Effector memory CD8-positive, alpha-beta T cell (primary cell): Measurements from ENCODE around the gene CSGALNACT2.
"Not testable (repeated sequence)": the region's sequence is repeated elsewhere in the genome, so short reads cannot be mapped to it uniquely, and the experiment has no call there.

ENCODE experiments used
- ATAC-seq: fragments of 150-1000 bp; cut with Tn5 transposase; replicated peaks from 2 replicates; pipeline ENCODE4 v1.10.0; 2021; ENCODE audit warnings: mild to moderate bottlenecking, moderate library complexity
- DNase-seq, 3 experiments: peaks; one replicate each; pipeline ENCODE4 v3.0.0; 2021
- H3K27ac Mint-ChIP-seq, 2 donors: one replicate each; pipeline ENCODE4 v1.8.0; 2022; ENCODE audit warnings: mild to moderate bottlenecking in 2 of 2, mixed read lengths in 2 of 2, moderate library complexity in 2 of 2
- H3K27me3 Mint-ChIP-seq, 2 donors: one replicate each; pipeline ENCODE4 v1.8.0; 2022; ENCODE audit warnings: mixed read lengths in 2 of 2
- H3K36me3 Mint-ChIP-seq: one replicate; pipeline ENCODE4 v1.8.0; 2022; ENCODE audit warnings: mild to moderate bottlenecking, moderate library complexity, mixed read lengths; ENCODE audit not compliant: insufficient read depth
- H3K4me1 Mint-ChIP-seq, 2 donors: one replicate each; pipeline ENCODE4 v1.8.0; 2022; ENCODE audit warnings: low read depth in 2 of 2, mixed read lengths in 2 of 2
- H3K4me3 Mint-ChIP-seq, 2 donors: one replicate each; pipeline ENCODE4 v1.8.0; 2022; ENCODE audit warnings: mild to moderate bottlenecking in 2 of 2, mixed read lengths in 2 of 2, moderate library complexity in 2 of 2
- H3K9me3 Mint-ChIP-seq, 2 donors: one replicate each; pipeline ENCODE4 v1.8.0; 2022; ENCODE audit warnings: mixed read lengths in 2 of 2

The CSGALNACT2 gene

DNA sequence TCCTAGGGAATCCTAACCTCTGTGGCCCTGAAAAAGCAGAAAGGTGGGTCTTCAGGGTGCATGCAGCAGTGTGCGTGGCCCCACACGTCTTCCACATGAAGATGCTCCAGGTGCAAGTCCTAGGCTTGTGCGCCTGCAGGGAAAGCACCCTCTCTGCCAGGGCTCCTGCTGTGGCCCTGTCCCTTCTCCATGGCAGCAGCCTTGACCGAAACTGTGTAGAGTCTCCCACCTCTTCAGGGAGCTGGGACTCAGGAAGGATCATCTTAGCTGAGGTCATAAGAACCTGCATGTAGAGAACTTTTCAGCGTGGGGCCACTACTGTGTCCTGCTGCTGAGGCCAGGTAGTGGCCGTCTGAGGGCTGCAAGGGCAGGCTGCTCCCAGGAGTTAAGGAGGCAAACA is 6.3 kb upstream of the CSGALNACT2 start:
- no peak for DNase-seq
- H3K9me3 Mint-ChIP-seq = no peaks in the 10 kb centered on the region
- no peak for ATAC-seq
- H3K27ac Mint-ChIP-seq = no peak overlapping the region
- peaks cover 19 to 36% of the 10 kb centered on the region in 2 donors for H3K4me1 Mint-ChIP-seq
- peaks cover 2% of the 10 kb centered on the region for H3K36me3 Mint-ChIP-seq
- H3K27me3 Mint-ChIP-seq = no peaks in the 10 kb centered on the region
- H3K4me3 Mint-ChIP-seq = no peak overlapping the region

- Mint-ChIP-seq H3K36me3 (peaks cover 15% of the 10 kb centered on the region), H3K27ac (no peak overlapping the region), H3K4me3 (no peak overlapping the region), H3K27me3 (no peaks in the 10 kb centered on the region), H3K4me1 (peaks cover 20 to 32% of the 10 kb centered on the region in 2 donors), H3K9me3 (no peaks in the 10 kb centered on the region)
- ATAC-seq = no peak
- DNase-seq = no peak
Observed at GRCh38 chr10:43132867-43133787, 5.1 kb upstream of the CSGALNACT2 start.

GRCh38 chr10:43134126-43134905 is 3.9 kb upstream of the CSGALNACT2 start:
- Mint-ChIP-seq H3K36me3 (peaks cover 22% of the 10 kb centered on the region), H3K27ac (no peak overlapping the region), H3K27me3 (no peaks in the 10 kb centered on the region), H3K4me1 (peaks cover 19 to 30% of the 10 kb centered on the region in 2 donors), H3K4me3 (no peak overlapping the region), H3K9me3 (no peaks in the 10 kb centered on the region)
- ATAC-seq = no peak
- no peak for DNase-seq

- H3K27ac Mint-ChIP-seq = peak overlapping the region in 1 of 2 donors; percentile 29
Observed at GRCh38 chr10:43135064-43135463, 3.2 kb upstream of the CSGALNACT2 start.

DNA sequence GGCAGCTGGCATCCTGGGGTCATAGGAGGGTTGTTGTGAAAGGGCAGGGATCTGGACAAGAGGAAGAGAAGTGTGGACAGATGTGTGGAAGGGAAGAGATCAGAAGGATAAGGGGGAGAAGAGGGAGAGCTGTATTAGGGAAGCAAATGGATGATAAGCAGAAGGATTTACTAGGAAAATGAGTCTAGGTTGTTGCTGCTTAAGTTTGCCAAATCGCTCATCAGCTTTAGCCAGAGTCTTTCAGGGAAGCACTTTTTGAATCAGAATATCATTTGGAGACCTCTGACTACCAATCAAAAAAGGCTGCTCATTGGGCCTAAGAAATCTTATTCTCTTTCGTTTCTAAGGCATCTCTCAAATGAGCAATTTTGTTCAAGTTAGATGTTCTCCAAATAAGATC is 2.6 kb upstream of the CSGALNACT2 start:
- Mint-ChIP-seq H3K9me3 (no peaks in the 10 kb centered on the region), H3K27ac (peak overlapping the region in 1 of 2 donors; percentile 29), H3K4me1 (peaks cover 30 to 38% of the 10 kb centered on the region in 2 donors), H3K27me3 (no peaks in the 10 kb centered on the region), H3K36me3 (peaks cover 29% of the 10 kb centered on the region), H3K4me3 (peak overlapping the region; percentile 93 to 96)
- ATAC-seq = no peak
- DNase-seq = no peak

More at GRCh38 chr10:43135064-43135463, 3.2 kb upstream of the CSGALNACT2 start:
- H3K27me3 Mint-ChIP-seq = no peaks in the 10 kb centered on the region
- ATAC-seq = no peak
- H3K9me3 Mint-ChIP-seq = no peaks in the 10 kb centered on the region
- no peak for DNase-seq
- peaks cover 24% of the 10 kb centered on the region for H3K36me3 Mint-ChIP-seq
- H3K4me3 Mint-ChIP-seq = no peak overlapping the region
- H3K4me1 Mint-ChIP-seq = peaks cover 25 to 33% of the 10 kb centered on the region in 2 donors

DNA sequence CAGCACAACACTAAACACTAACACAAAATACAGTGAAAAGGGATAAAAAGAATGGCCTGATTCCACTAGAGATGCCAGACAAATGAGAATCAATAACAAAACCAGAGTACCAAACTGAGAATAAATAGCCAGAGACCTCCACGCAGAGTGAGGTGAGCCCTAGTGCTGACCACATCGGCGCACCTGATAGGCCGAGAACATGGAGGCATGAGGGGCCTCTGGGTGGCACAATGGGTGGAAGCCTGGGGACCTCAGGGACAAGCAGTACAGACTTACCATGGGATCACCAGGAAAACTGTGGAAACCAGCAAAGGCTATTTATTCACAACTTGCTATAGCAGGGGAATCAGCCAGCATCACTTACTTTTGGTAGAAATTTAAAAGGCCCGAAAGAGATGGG is 1.8 kb upstream of the CSGALNACT2 start:
- DNase-seq (no peak), ATAC-seq (no peak)
- Mint-ChIP-seq H3K4me1 (peaks cover 33 to 42% of the 10 kb centered on the region in 2 donors), H3K36me3 (peaks cover 33% of the 10 kb centered on the region), H3K9me3 (no peaks in the 10 kb centered on the region), H3K4me3 (peak overlapping the region; percentile 93 to 96), H3K27ac (peak overlapping the region in 1 of 2 donors; percentile 29), H3K27me3 (no peaks in the 10 kb centered on the region)

- peaks cover 36 to 46% of the 10 kb centered on the region in 2 donors for H3K4me1 Mint-ChIP-seq
- DNase-seq (no peak), ATAC-seq (no peak)
- H3K36me3 Mint-ChIP-seq = peaks cover 36% of the 10 kb centered on the region
- H3K27ac Mint-ChIP-seq = peak overlapping the region; percentile 94 to 98
- peak overlapping the region; percentile 93 to 96 for H3K4me3 Mint-ChIP-seq
- no peaks in the 10 kb centered on the region for H3K9me3 Mint-ChIP-seq
- no peaks in the 10 kb centered on the region for H3K27me3 Mint-ChIP-seq
Observed at GRCh38 chr10:43136995-43137716, 1.1 kb upstream of the CSGALNACT2 start.

GRCh38 chr10:43137717-43138020 is 576 bp upstream of the CSGALNACT2 start:
- peak; percentile 27 for ATAC-seq
- peak overlapping the region; percentile 93 to 96 for H3K4me3 Mint-ChIP-seq
- DNase-seq = peak in 2 of 3 experiments; percentile 27
- no peaks in the 10 kb centered on the region for H3K27me3 Mint-ChIP-seq
- H3K4me1 Mint-ChIP-seq = peaks cover 41 to 51% of the 10 kb centered on the region in 2 donors
- peaks cover 36% of the 10 kb centered on the region for H3K36me3 Mint-ChIP-seq
- no peaks in the 10 kb centered on the region for H3K9me3 Mint-ChIP-seq
- peak overlapping the region; percentile 94 to 98 for H3K27ac Mint-ChIP-seq

- DNase-seq = peak; percentile 61 to 65 (median 64)
- Mint-ChIP-seq H3K9me3 (no peaks in the 10 kb centered on the region), H3K27me3 (no peaks in the 10 kb centered on the region), H3K4me3 (peak overlapping the region; percentile 93 to 96), H3K4me1 (peaks cover 47 to 53% of the 10 kb centered on the region in 2 donors), H3K27ac (peak overlapping the region; percentile 94 to 98), H3K36me3 (peaks cover 36% of the 10 kb centered on the region)
- peak; percentile 68 for ATAC-seq
Observed at GRCh38 chr10:43138757-43139241, 554 bp downstream of the CSGALNACT2 start.

DNA sequence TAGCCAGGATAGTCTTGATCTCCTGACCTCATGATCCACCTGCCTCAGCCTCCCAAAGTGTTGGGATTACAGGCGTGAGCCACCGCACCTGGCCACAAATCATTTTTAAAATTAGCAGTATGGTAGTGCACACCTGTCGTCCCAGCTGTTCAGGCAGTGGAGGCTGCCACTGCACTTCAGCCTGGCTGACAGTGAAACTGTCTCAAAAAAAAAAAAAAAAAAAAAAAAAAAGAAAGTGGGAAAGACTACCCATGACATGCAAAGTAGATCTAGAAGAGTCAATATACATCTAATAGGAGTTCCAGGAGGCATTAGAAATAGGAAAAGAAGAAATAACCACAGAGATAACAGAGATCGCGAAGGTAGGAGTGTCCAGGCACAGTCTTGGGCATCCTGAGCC is 3.2 kb downstream of the CSGALNACT2 start:
- H3K4me1 Mint-ChIP-seq = peaks cover 50 to 63% of the 10 kb centered on the region in 2 donors
- ATAC-seq (no peak), DNase-seq (no peak)
- peak overlapping the region; percentile 45 to 98 for H3K27ac Mint-ChIP-seq
- peaks cover 36% of the 10 kb centered on the region for H3K36me3 Mint-ChIP-seq
- no peaks in the 10 kb centered on the region for H3K27me3 Mint-ChIP-seq
- H3K9me3 Mint-ChIP-seq = no peaks in the 10 kb centered on the region
- H3K4me3 Mint-ChIP-seq = peak overlapping the region in 1 of 2 donors; percentile 51

GRCh38 chr10:43145311-43145710 is 7.1 kb downstream of the CSGALNACT2 start:
- DNase-seq = no peak
- no peak for ATAC-seq
- Mint-ChIP-seq H3K4me3 (no peak overlapping the region), H3K9me3 (peaks cover 0 to 2% of the 10 kb centered on the region in 2 donors), H3K27ac (peak overlapping the region; percentile 10 to 29), H3K4me1 (peaks cover 44 to 69% of the 10 kb centered on the region in 2 donors), H3K27me3 (no peaks in the 10 kb centered on the region), H3K36me3 (peaks cover 11% of the 10 kb centered on the region)

DNA sequence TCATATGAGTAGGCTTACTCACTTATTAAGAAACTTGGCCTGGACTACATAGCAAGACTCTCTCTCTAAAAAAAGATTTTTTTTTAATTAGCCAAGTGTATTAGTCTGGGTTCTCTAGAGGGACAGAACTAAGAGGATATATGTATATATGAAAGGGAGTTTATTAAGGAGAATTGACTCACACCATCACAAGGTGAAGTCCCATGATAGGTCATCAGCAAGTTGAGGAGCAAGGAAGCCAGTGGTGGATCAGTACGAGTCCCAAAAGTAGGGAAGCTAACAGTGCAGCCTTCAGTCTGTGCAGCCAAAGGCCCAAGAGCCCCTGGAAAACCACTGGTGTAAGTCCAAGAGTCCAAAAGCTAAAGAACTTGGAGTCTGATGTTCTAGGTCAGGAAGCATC is 7.7 kb downstream of the CSGALNACT2 start:
- H3K27ac Mint-ChIP-seq = peak overlapping the region; percentile 10 to 29
- not testable (repeated sequence) for ATAC-seq, H3K4me3 Mint-ChIP-seq

GRCh38 chr10:43151371-43151770 is 13.1 kb downstream of the CSGALNACT2 start:
- Mint-ChIP-seq H3K9me3 (peaks cover 0 to 2% of the 10 kb centered on the region in 2 donors), H3K27ac (peak overlapping the region in 1 of 2 donors; percentile 87), H3K4me3 (peak overlapping the region; percentile 37 to 40), H3K27me3 (no peaks in the 10 kb centered on the region), H3K36me3 (no peaks in the 10 kb centered on the region), H3K4me1 (peaks cover 42 to 67% of the 10 kb centered on the region in 2 donors)
- no peak for DNase-seq
- ATAC-seq = no peak

More for the DNA sequence above, 7.7 kb downstream of the CSGALNACT2 start:
- peaks cover 42 to 70% of the 10 kb centered on the region in 2 donors for H3K4me1 Mint-ChIP-seq
- DNase-seq, H3K36me3 Mint-ChIP-seq, H3K9me3 Mint-ChIP-seq, H3K27me3 Mint-ChIP-seq: not testable (repeated sequence)
